HepG2 (cell line): Measurements from ENCODE around the gene RPE65. TPM values are rescaled to one million over a fixed set of nuclear protein-coding genes. Genes with fewer than 3 reads are reported as not detected.
"Not testable (repeated sequence)": the region's sequence is repeated elsewhere in the genome, so short reads cannot be mapped to it uniquely, and the experiment has no call there.

Experiments
- ATAC-seq: fragments of 200-7000 bp; cut with Tn5 transposase; 3 replicates; pipeline ENCODE4 v1.9.1; 2020; ENCODE audit warnings: mild to moderate bottlenecking, moderate library complexity
- BruUV-seq: library from RNA; stranded (reverse); fragments of 400-500 nt; replicated peaks from 2 replicates; lab custom pipeline; 2021; lab: Mats Ljungman, UMichigan
- CTCF ChIA-PET: fragments of 300-600 bp; formaldehyde crosslinking; extraction: SDS; loops from one replicate; lab custom pipeline; 2021; ENCODE audit warnings: low total read pairs, inconsistent platforms, low intra/inter-chr PET ratio; lab: Yijun Ruan, JAX
- POLR2A ChIA-PET: fragments of 350-600 bp; sonication (Branson Sonifier 250); formaldehyde crosslinking; loops from one replicate; lab custom pipeline; 2020; ENCODE audit warnings: antibody characterized with exemption, inconsistent platforms; lab: Yijun Ruan, JAX
- DNase-seq: peaks from one replicate; pipeline ENCODE4 v3.0.0-alpha.2; 2015; ENCODE audit warnings: low spot score
- FAIRE-seq: peaks from 3 replicates; lab custom pipeline; 2011; peaks lifted over from hg19 to GRCh38; lab: Jason Lieb, UNC
- H2AFZ ChIP-seq: one replicate; pipeline ENCODE4 v1.6.1; 2011; ENCODE audit warnings: low read length, inconsistent platforms
- H3K27ac ChIP-seq: fragments of 300-600 bp; 3 replicates; pipeline ENCODE4 v1.8.0; 2011; ENCODE audit warnings: mixed run types, mild to moderate bottlenecking, mixed read lengths, low read length, inconsistent platforms; ENCODE audit not compliant: insufficient read depth; ENCODE audit errors: extremely low read length
- H3K27me3 ChIP-seq, 2 experiments: fragments of 200-600 bp in 1 of 2; 2 replicates in 1 of 2; 3 replicates in 1 of 2; pipeline versions ENCODE4 v1.6.0 to v1.8.0; 2011; ENCODE audit warnings: low read length in 2 of 2, mild to moderate bottlenecking in 2 of 2, moderate library complexity in 2 of 2, inconsistent platforms in 1 of 2; ENCODE audit not compliant: insufficient read depth in 2 of 2, control insufficient read depth in 1 of 2
- H3K36me3 ChIP-seq, 2 experiments: fragments of 200-600 bp in 1 of 2; replicated peaks in 1 of 2; 2 replicates in 1 of 2; 3 replicates in 1 of 2; pipeline versions ENCODE4 v1.5.1 to v1.8.0; 2011; ENCODE audit warnings: low read length in 2 of 2, inconsistent platforms in 1 of 2; ENCODE audit not compliant: insufficient read depth in 2 of 2, control insufficient read depth in 1 of 2
- H3K4me1 ChIP-seq: 2 replicates; pipeline ENCODE4 v1.5.1; 2012; ENCODE audit warnings: low read length, inconsistent platforms; ENCODE audit not compliant: insufficient read depth
- H3K4me2 ChIP-seq: 2 replicates; pipeline ENCODE4 v1.6.0; 2011; ENCODE audit warnings: low read depth, low read length, inconsistent platforms
- H3K4me3 ChIP-seq, 3 experiments: fragments of 200-600 bp in 1 of 3; sonication (generic), shearing (Covaris generic) in 1 of 3; replicated peaks in 1 of 3; 2 replicates each; pipeline ENCODE4 v1.5.1; 2011 to 2016; ENCODE audit warnings: low read length in 3 of 3, inconsistent platforms in 2 of 3, low read depth in 2 of 3, mild to moderate bottlenecking in 2 of 3, control low read depth in 1 of 3, mixed read lengths in 1 of 3; ENCODE audit not compliant: insufficient read depth in 1 of 3
- H3K79me2 ChIP-seq: one replicate; pipeline ENCODE4 v1.6.1; 2011; ENCODE audit warnings: low read length, inconsistent platforms; ENCODE audit not compliant: insufficient read depth
- H3K9ac ChIP-seq: 2 replicates; pipeline ENCODE4 v1.6.0; 2011; ENCODE audit warnings: mild to moderate bottlenecking, low read depth, low read length, inconsistent platforms; ENCODE audit not compliant: insufficient read depth
- H3K9me3 ChIP-seq: 2 replicates; pipeline ENCODE4 v1.5.1; 2012; ENCODE audit warnings: mild to moderate bottlenecking, low read length
- H4K20me1 ChIP-seq: 2 replicates; pipeline ENCODE4 v1.6.0; 2011; ENCODE audit warnings: inconsistent platforms, mild to moderate bottlenecking, low read length, moderate library complexity; ENCODE audit not compliant: insufficient read depth
- ARID3A ChIP-seq: IDR thresholded peaks from 2 replicates; pipeline ENCODE4 v1.6.1; 2012; ENCODE audit warnings: low read depth, low read length, improper control_type of control experiment
- HBP1 ChIP-seq: IDR thresholded peaks from 2 replicates; pipeline ENCODE4 v1.6.1; 2016; ENCODE audit warnings: low read depth, control low read depth
- MAFF ChIP-seq: IDR thresholded peaks from 2 replicates; pipeline ENCODE4 v1.6.1; 2011; ENCODE audit warnings: low read depth, low read length, improper control_type of control experiment
- SP4 ChIP-seq: sonication (generic); formaldehyde crosslinking; IDR thresholded peaks from 2 replicates; pipeline ENCODE4 v1.8.1; 2023; ENCODE audit warnings: mild to moderate bottlenecking, missing genetic modification reagents
- ZFP62 ChIP-seq: sonication (generic); formaldehyde crosslinking; IDR thresholded peaks from 2 replicates; pipeline ENCODE4 v1.4.0; 2020; ENCODE audit warnings: missing genetic modification reagents
- ZNF557 ChIP-seq: sonication (generic); formaldehyde crosslinking; IDR thresholded peaks from 2 replicates; pipeline ENCODE4 v1.4.0; 2020; ENCODE audit warnings: missing genetic modification reagents
- ZNF720 ChIP-seq: sonication (generic); formaldehyde crosslinking; IDR thresholded peaks from 2 replicates; pipeline ENCODE4 v1.4.0; 2020; ENCODE audit warnings: missing genetic modification reagents
- ZSCAN22 ChIP-seq: sonication (generic); formaldehyde crosslinking; IDR thresholded peaks from 2 replicates; pipeline ENCODE4 v1.4.0; 2020; ENCODE audit warnings: mild to moderate bottlenecking, missing genetic modification reagents
- WGBS: methylation state at CpG from one replicate; pipeline ENCODE4 v1.1.6; 2017; ENCODE audit warnings: low lambda C conversion rate; 5-methylcytosine and 5-hydroxymethylcytosine counted together
- in situ Hi-C: cut with HindIII; loops from 2 replicates; pipeline ENCODE4 v1.10.0; 2017; ENCODE audit warnings: low pct_unique_long_range_greater_than_20kb; ENCODE audit not compliant: extremely low pct_ligation_motif_present
- intact Hi-C: fragments of 100-400 bp; cut with micrococcal nuclease; formaldehyde crosslinking; loops from one replicate; pipeline ENCODE4 v1.10.0; 2022; ENCODE audit not compliant: unreplicated experiment
- polyA plus RNA-seq, 8 experiments: library from polyadenylated mRNA; depleted of rRNA in 3 of 8; stranded (reverse) in 7 of 8; unstranded in 1 of 8; fragments of >200 nt; fragmentation: Illumina TruSeq in 4 of 8; extraction: Trizol in 4 of 8; gene quantifications; 2 replicates each; pipeline versions ENCODE4 v1.2.1 to v1.2.3, GENCODE V29; 2011 to 2016; ENCODE audit warnings: low read depth in 4 of 8, missing spikeins in 1 of 8, mixed read lengths in 1 of 8; ENCODE audit not compliant: insufficient read depth in 1 of 8
- total RNA-seq, 5 experiments: library from RNA; depleted of rRNA; stranded (reverse); fragments of >200 nt; fragmentation: Illumina TruSeq; extraction: Trizol; gene quantifications; 2 replicates each; pipeline ENCODE4 v1.2.3, GENCODE V29; 2016; ENCODE audit warnings: low read depth in 1 of 5

Gene RPE65
- total and polyA plus RNA-seq, 2 of the 13 experiments (the other 11 are each of a cell fraction or from before 2014, with no cell fraction given), result not detected

- TF ChIP-seq ARID3A (no peak), ZSCAN22 (CRISPR knock-in tag) (no peak), ZNF720 (CRISPR knock-in tag) (no peak), MAFF (no peak), HBP1 (CRISPR knock-in tag) (no peak), ZNF557 (CRISPR knock-in tag) (no peak)
These were observed 40.3 kb downstream of the RPE65 start (continued) for GRCh38 chr1:68409426-68409825.

GRCh38 chr1:68401506-68401905 is 48.2 kb downstream of the RPE65 start:
- Histone ChIP-seq H3K9ac (no peak overlapping the region), H3K4me3 (no peak overlapping the region), H3K4me1 (no peaks in the 10 kb centered on the region), H3K27ac (no peak overlapping the region), H2AFZ (no peak overlapping the region), H3K9me3 (no peaks in the 10 kb centered on the region), H3K36me3 (no peaks in the 10 kb centered on the region), H4K20me1 (no peaks in the 10 kb centered on the region), H3K4me2 (no peak overlapping the region), H3K79me2 (no peaks in the 10 kb centered on the region), H3K27me3 (no peaks in the 10 kb centered on the region)
- in situ Hi-C loops, result no loop called here
- intact Hi-C loops, result no loop called here
- POLR2A ChIA-PET, result no interaction called here
- DNase-seq (no peak), FAIRE-seq (no peak), ATAC-seq (no peak)
- 2% methylated on average over 4 of the region's 4 CpGs for WGBS
- no peak for TF ChIP-seq ZFP62 (CRISPR knock-in tag)
- TF ChIP-seq SP4 (CRISPR knock-in tag), result no peak
- TF ChIP-seq, all 625 proteins: peak for 0
- no TSS peak for BruUV-seq
- CTCF ChIA-PET, result no interaction called here

- H2AFZ ChIP-seq, FAIRE-seq, H3K27ac ChIP-seq, H3K36me3 ChIP-seq, CTCF ChIA-PET, H4K20me1 ChIP-seq, BruUV-seq, DNase-seq, H3K79me2 ChIP-seq, in situ Hi-C loops, H3K4me2 ChIP-seq, ATAC-seq, H3K4me3 ChIP-seq, intact Hi-C loops, H3K4me1 ChIP-seq, H3K9me3 ChIP-seq, POLR2A ChIA-PET, H3K27me3 ChIP-seq, H3K9ac ChIP-seq: not testable (repeated sequence)
- WGBS, result 0% methylated on average over 1 of the region's 3 CpGs
These were observed 54.2 kb downstream of the RPE65 start for GRCh38 chr1:68395575-68395974.

GRCh38 chr1:68392474-68392873 is 57.3 kb downstream of the RPE65 start:
- DNase-seq, CTCF ChIA-PET, FAIRE-seq, H2AFZ ChIP-seq, H3K27me3 ChIP-seq, ATAC-seq, POLR2A ChIA-PET, H3K9ac ChIP-seq, H4K20me1 ChIP-seq, in situ Hi-C loops, H3K79me2 ChIP-seq, H3K36me3 ChIP-seq, intact Hi-C loops, H3K4me2 ChIP-seq, H3K4me1 ChIP-seq, H3K4me3 ChIP-seq, BruUV-seq, H3K27ac ChIP-seq, H3K9me3 ChIP-seq: not testable (repeated sequence)
- 58% methylated on average over 5 of the region's 5 CpGs for WGBS
